H9 (cell line): ENCODE results near the gene TRAFD1. TPM values are rescaled to one million over a fixed set of nuclear protein-coding genes. Genes with fewer than 3 reads are reported as not detected.
A peak's percentile ranks its signal among the peaks of the same experiment; 100 is the strongest.

Experiments
- DNase-seq: peaks from one replicate; pipeline ENCODE4 v3.0.0-alpha.2; 2017
- H2AFZ ChIP-seq: one replicate; pipeline ENCODE4 v1.6.1; 2013; ENCODE audit warnings: mild to moderate bottlenecking, low read length, control low read depth, moderate library complexity
- H2AK5ac ChIP-seq: 2 replicates; pipeline ENCODE4 v1.6.1; 2013; ENCODE audit warnings: low read length, control low read depth, mixed read lengths; ENCODE audit not compliant: insufficient read length
- H2BK120ac ChIP-seq: one replicate; pipeline ENCODE4 v1.6.1; 2013; ENCODE audit warnings: low read depth, mild to moderate bottlenecking, low read length, control low read depth, inconsistent platforms; ENCODE audit not compliant: poor library complexity, severe bottlenecking
- H2BK12ac ChIP-seq: 2 replicates; pipeline ENCODE4 v1.6.1; 2013; ENCODE audit warnings: low read length, control low read depth, mixed read lengths, low read depth; ENCODE audit not compliant: insufficient read length
- H2BK15ac ChIP-seq: 2 replicates; pipeline ENCODE4 v1.6.1; 2013; ENCODE audit warnings: low read depth, low read length, control low read depth
- H2BK20ac ChIP-seq: one replicate; pipeline ENCODE4 v1.6.1; 2013; ENCODE audit warnings: low read depth, mild to moderate bottlenecking, low read length, control low read depth, inconsistent platforms; ENCODE audit not compliant: poor library complexity, severe bottlenecking
- H2BK5ac ChIP-seq: 2 replicates; pipeline ENCODE4 v1.6.1; 2013; ENCODE audit warnings: low read length, control low read depth, mixed read lengths; ENCODE audit not compliant: insufficient read length
- H3K14ac ChIP-seq: 2 replicates; pipeline ENCODE4 v1.6.1; 2013; ENCODE audit warnings: low read length, control low read depth; ENCODE audit not compliant: insufficient read depth
- H3K18ac ChIP-seq: 2 replicates; pipeline ENCODE4 v1.6.1; 2013; ENCODE audit warnings: low read depth, mild to moderate bottlenecking, mixed read lengths, low read length, control low read depth; ENCODE audit not compliant: insufficient read length
- H3K23ac ChIP-seq: 2 replicates; pipeline ENCODE4 v1.6.1; 2013; ENCODE audit warnings: low read length, control low read depth, mixed read lengths, low read depth; ENCODE audit not compliant: insufficient read length
- H3K23me2 ChIP-seq: 2 replicates; pipeline ENCODE4 v1.6.1; 2013; ENCODE audit warnings: low read depth, mild to moderate bottlenecking, mixed read lengths, low read length, control low read depth; ENCODE audit not compliant: insufficient read length, poor library complexity, severe bottlenecking
- H3K27ac ChIP-seq: 2 replicates; pipeline ENCODE4 v1.5.1; 2013; ENCODE audit warnings: low read length, control low read depth, mixed read lengths, low read depth; ENCODE audit not compliant: insufficient read length
- H3K27me3 ChIP-seq: 2 replicates; pipeline ENCODE4 v1.6.1; 2013; ENCODE audit warnings: low read length, control low read depth, inconsistent platforms; ENCODE audit not compliant: insufficient read depth
- H3K4ac ChIP-seq: 2 replicates; pipeline ENCODE4 v1.6.1; 2013; ENCODE audit warnings: low read depth, mild to moderate bottlenecking, control low read depth, inconsistent platforms, low read length, moderate library complexity
- H3K4me1 ChIP-seq: 2 replicates; pipeline ENCODE4 v1.6.1; 2013; ENCODE audit warnings: low read length, control low read depth, inconsistent platforms; ENCODE audit not compliant: insufficient read depth
- H3K4me2 ChIP-seq: 2 replicates; pipeline ENCODE4 v1.6.1; 2013; ENCODE audit warnings: low read length, control low read depth, mixed read lengths; ENCODE audit not compliant: insufficient read length, insufficient read depth
- H3K56ac ChIP-seq: 2 replicates; pipeline ENCODE4 v1.6.1; 2013; ENCODE audit warnings: low read depth, mild to moderate bottlenecking, mixed read lengths, low read length, control low read depth; ENCODE audit not compliant: insufficient read length
- H3K79me1 ChIP-seq: 2 replicates; pipeline ENCODE4 v1.6.1; 2013; ENCODE audit warnings: low read depth, mild to moderate bottlenecking, moderate library complexity, low read length, control low read depth, inconsistent platforms; ENCODE audit not compliant: insufficient read depth, poor library complexity, severe bottlenecking
- H3K79me2 ChIP-seq: 2 replicates; pipeline ENCODE4 v1.6.1; 2013; ENCODE audit warnings: low read length, control low read depth, inconsistent platforms; ENCODE audit not compliant: insufficient read depth
- H3K9ac ChIP-seq: 2 replicates; pipeline ENCODE4 v1.6.1; 2013; ENCODE audit warnings: low read length, control low read depth, mixed read lengths; ENCODE audit not compliant: insufficient read length; ENCODE audit errors: extremely low read depth
- H3K9me3 ChIP-seq: one replicate; pipeline ENCODE4 v1.6.1; 2013; ENCODE audit warnings: low read depth, low read length, inconsistent platforms; ENCODE audit not compliant: control insufficient read depth
- H3T11ph ChIP-seq: one replicate; pipeline ENCODE4 v1.6.1; 2013; ENCODE audit warnings: mild to moderate bottlenecking, low read length, control low read depth, inconsistent platforms
- H4K20me1 ChIP-seq: one replicate; pipeline ENCODE4 v1.6.1; 2013; ENCODE audit not compliant: control insufficient read depth, insufficient read length, insufficient read depth
- H4K5ac ChIP-seq: 2 replicates; pipeline ENCODE4 v1.6.1; 2013; ENCODE audit warnings: low read depth, mild to moderate bottlenecking, mixed read lengths, low read length, control low read depth; ENCODE audit not compliant: insufficient read length
- H4K8ac ChIP-seq: replicated peaks from 2 replicates; pipeline ENCODE4 v1.6.1; 2013; ENCODE audit warnings: low read length, control low read depth, mixed read lengths, low read depth; ENCODE audit not compliant: insufficient read length
- H4K91ac ChIP-seq: 2 replicates; pipeline ENCODE4 v1.6.1; 2013; ENCODE audit warnings: low read depth, mild to moderate bottlenecking, moderate library complexity, mixed read lengths, low read length, control low read depth; ENCODE audit not compliant: insufficient read length
- H3K27ac Mint-ChIP-seq, 3 experiments: 2 replicates in 2 of 3; 3 replicates in 1 of 3; pipeline ENCODE4 v1.8.0; 2020 to 2021; ENCODE audit warnings: mixed read lengths in 3 of 3, mild to moderate bottlenecking in 1 of 3, moderate library complexity in 1 of 3
- H3K27me3 Mint-ChIP-seq: 2 replicates; pipeline ENCODE4 v1.8.0; 2021; ENCODE audit warnings: low read depth, mild to moderate bottlenecking, moderate library complexity, mixed read lengths
- H3K36me3 Mint-ChIP-seq, 3 experiments: 2 replicates in 2 of 3; 3 replicates in 1 of 3; pipeline ENCODE4 v1.8.0; 2020 to 2021; ENCODE audit warnings: low read depth in 3 of 3, mixed read lengths in 3 of 3; ENCODE audit not compliant: insufficient read depth in 1 of 3
- H3K4me1 Mint-ChIP-seq, 2 experiments: 2 replicates each; pipeline ENCODE4 v1.8.0; 2020; ENCODE audit warnings: mixed read lengths in 2 of 2
- H3K4me3 Mint-ChIP-seq, 2 experiments: 2 replicates in 1 of 2; 3 replicates in 1 of 2; pipeline ENCODE4 v1.8.0; 2020 to 2021; ENCODE audit warnings: mild to moderate bottlenecking in 2 of 2, mixed read lengths in 2 of 2, moderate library complexity in 1 of 2
- H3K9me3 Mint-ChIP-seq, 2 experiments: 2 replicates in 1 of 2; 3 replicates in 1 of 2; pipeline ENCODE4 v1.8.0; 2020; ENCODE audit warnings: mild to moderate bottlenecking in 2 of 2, mixed read lengths in 2 of 2, moderate library complexity in 1 of 2
- WGBS: extraction: QIAGEN DNeasy Blood & Tissue Kit; methylation state at CpG from one replicate; pipeline ENCODE4 v1.1.7; 2013; ENCODE audit warnings: missing lambda C conversion rate, low lambda C conversion rate, mixed read lengths; ENCODE audit not compliant: insufficient read length; ENCODE audit errors: extremely low coverage; 5-methylcytosine and 5-hydroxymethylcytosine counted together
- total RNA-seq: library from RNA; stranded (reverse); gene quantifications from 2 replicates; pipeline ENCODE4 v1.2.1, GENCODE V29; 2021
- TF ChIP-seq, protein P1 (sequence below): fragments of 200-600 bp; sonication (generic); conservative IDR thresholded peaks from 3 replicates; pipeline ENCODE4 v1.8.0; 2021; ENCODE audit warnings: antibody characterized with exemption, mild to moderate bottlenecking

Gene TRAFD1
- total RNA-seq, 1 experiment from 2014 or later: 32.0 TPM

- no peak overlapping the region for H3K14ac ChIP-seq
- H3K4ac ChIP-seq: no peak overlapping the region
- peaks cover 11% of the 10 kb centered on the region for H3K23me2 ChIP-seq
- H3K27ac Mint-ChIP-seq: peak overlapping the region in 1 of 3 experiments; percentile 52; a peak in 2 of 7 replicates
- H4K91ac ChIP-seq: no peak overlapping the region
- H2BK20ac ChIP-seq: no peak overlapping the region
- TF ChIP-seq, protein P1, sequence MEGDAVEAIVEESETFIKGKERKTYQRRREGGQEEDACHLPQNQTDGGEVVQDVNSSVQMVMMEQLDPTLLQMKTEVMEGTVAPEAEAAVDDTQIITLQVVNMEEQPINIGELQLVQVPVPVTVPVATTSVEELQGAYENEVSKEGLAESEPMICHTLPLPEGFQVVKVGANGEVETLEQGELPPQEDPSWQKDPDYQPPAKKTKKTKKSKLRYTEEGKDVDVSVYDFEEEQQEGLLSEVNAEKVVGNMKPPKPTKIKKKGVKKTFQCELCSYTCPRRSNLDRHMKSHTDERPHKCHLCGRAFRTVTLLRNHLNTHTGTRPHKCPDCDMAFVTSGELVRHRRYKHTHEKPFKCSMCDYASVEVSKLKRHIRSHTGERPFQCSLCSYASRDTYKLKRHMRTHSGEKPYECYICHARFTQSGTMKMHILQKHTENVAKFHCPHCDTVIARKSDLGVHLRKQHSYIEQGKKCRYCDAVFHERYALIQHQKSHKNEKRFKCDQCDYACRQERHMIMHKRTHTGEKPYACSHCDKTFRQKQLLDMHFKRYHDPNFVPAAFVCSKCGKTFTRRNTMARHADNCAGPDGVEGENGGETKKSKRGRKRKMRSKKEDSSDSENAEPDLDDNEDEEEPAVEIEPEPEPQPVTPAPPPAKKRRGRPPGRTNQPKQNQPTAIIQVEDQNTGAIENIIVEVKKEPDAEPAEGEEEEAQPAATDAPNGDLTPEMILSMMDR: no peak
- no peak overlapping the region for H3K18ac ChIP-seq
- no peak for DNase-seq
- H4K8ac ChIP-seq: no peak overlapping the region
- H3K79me1 ChIP-seq: peaks cover 9% of the 10 kb centered on the region
- H2AFZ ChIP-seq: no peak overlapping the region
- H3K4me1 Mint-ChIP-seq: peaks cover 46 to 57% of the 10 kb centered on the region in 2 experiments
- H3K4me1 ChIP-seq: no peaks in the 10 kb centered on the region; the same call in 1 of the 2 replicates
- H4K5ac ChIP-seq: no peak overlapping the region
- H3K79me2 ChIP-seq: peaks cover 53% of the 10 kb centered on the region
- no peak overlapping the region for H3T11ph ChIP-seq
- no peaks in the 10 kb centered on the region for H4K20me1 ChIP-seq
- no peak overlapping the region for H3K56ac ChIP-seq
- H3K4me3 Mint-ChIP-seq: peak overlapping the region in 1 of 2 experiments; percentile 4; a peak in 2 of 5 replicates
- no CpG with 5 or more reads among the region's 3 CpGs for WGBS
- H2BK5ac ChIP-seq: no peak overlapping the region
- H2BK15ac ChIP-seq: no peak overlapping the region
- H3K23ac ChIP-seq: no peak overlapping the region
- no peak overlapping the region for H3K9ac ChIP-seq
- no peaks in the 10 kb centered on the region for H3K27me3 ChIP-seq
- no peak overlapping the region for H2AK5ac ChIP-seq
- H3K4me2 ChIP-seq: no peak overlapping the region
- H2BK120ac ChIP-seq: no peak overlapping the region
- H3K36me3 Mint-ChIP-seq: peaks cover 16 to 26% (median 25%) of the 10 kb centered on the region in 3 experiments
- H3K9me3 ChIP-seq: no peaks in the 10 kb centered on the region
- H3K27ac ChIP-seq: no peak overlapping the region
- H2BK12ac ChIP-seq: no peak overlapping the region
- H3K9me3 Mint-ChIP-seq: no peaks in the 10 kb centered on the region
- H3K27me3 Mint-ChIP-seq: no peaks in the 10 kb centered on the region
Observed at GRCh38 chr12:112105891-112106290, 19.5 kb upstream of the TRAFD1 start.
